CD4-positive, alpha-beta T cell treated with Interleukin-4 for 4 hours (primary cell): Measurements from ENCODE around the gene ZDHHC14.
"Not testable (repeated sequence)": the region's sequence is repeated elsewhere in the genome, so short reads cannot be mapped to it uniquely, and the experiment has no call there.

Experiments used
- DNase-seq: peaks from one replicate; pipeline ENCODE4 v3.0.0-alpha.2; 2020

Gene ZDHHC14

DNA sequence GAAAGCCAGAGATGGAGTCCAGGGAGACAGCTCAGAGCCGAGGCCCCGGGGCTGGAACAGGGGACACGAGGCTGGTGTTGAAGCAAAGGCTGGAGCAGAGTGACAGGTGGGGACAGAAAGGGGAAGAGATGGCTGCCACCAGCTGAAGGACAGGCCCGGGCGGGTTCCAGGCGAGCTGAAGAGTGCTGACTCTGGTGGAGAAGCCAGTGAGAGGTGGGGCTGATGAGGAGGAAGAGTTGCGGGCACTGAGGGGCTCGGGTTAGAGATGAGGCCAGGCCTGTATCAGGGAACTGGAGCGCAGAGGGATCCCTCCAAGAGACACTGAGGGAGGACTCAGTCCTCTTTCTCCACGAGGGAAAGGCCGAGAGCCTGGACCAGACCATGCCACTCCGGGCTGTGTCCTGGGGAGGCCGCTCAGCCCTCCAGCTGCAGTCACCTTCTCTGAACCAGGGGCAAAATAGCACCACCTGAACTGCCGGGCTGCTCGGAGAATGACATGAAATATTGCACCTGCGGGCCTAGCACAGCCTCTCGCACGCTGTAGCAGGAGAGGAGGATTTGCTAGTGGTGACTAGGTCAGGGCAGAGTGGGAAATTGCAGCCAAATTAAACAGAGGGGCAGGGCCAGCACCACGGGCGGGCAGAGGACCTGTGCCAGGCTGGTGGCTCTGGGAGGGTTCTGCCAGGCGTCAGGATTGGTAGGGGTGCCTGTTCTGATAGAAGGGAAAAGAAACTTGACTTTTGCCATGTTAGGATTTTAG is 175.9 kb downstream of the ZDHHC14 start:
- DNase-seq: no peak

DNA sequence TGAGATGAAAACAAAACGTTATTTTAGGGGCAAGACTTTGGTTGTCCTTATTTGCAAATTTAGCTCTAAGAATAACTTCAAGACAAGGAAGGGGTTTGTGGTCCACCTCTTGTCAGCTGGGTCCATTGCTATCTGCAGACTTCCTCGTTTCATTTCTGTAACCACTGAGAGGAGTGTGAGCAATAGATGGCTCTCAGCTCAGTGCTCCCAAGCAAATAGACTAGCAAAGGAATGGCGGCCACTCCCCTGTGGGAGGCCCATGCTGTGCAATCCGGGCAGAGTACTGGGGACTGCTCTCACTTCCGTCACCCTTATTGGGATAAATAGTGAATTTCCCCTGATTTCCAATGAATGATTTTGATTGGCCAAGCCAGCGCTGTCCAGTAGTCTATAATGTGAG is 176.6 kb downstream of the ZDHHC14 start:
- no peak for DNase-seq

DNA sequence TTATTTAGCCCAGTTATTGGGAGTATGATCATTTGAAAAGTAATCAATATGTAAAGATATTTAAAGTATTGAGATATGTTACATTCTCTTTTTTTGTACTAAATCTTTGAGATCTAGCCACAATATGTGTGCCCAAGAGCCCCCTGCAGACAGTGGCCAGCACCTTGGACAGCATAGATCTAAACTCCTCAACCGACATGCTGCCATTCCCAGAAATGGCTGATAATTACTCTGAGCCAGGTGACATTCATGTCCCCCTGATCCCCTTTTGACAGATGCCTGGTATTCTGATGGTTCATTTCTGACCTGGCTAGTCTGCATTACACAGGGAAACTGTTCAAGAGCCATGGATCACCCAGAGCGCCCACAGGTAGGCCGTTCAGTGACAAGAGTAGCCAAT is 177.1 kb downstream of the ZDHHC14 start:
- no peak for DNase-seq

DNA sequence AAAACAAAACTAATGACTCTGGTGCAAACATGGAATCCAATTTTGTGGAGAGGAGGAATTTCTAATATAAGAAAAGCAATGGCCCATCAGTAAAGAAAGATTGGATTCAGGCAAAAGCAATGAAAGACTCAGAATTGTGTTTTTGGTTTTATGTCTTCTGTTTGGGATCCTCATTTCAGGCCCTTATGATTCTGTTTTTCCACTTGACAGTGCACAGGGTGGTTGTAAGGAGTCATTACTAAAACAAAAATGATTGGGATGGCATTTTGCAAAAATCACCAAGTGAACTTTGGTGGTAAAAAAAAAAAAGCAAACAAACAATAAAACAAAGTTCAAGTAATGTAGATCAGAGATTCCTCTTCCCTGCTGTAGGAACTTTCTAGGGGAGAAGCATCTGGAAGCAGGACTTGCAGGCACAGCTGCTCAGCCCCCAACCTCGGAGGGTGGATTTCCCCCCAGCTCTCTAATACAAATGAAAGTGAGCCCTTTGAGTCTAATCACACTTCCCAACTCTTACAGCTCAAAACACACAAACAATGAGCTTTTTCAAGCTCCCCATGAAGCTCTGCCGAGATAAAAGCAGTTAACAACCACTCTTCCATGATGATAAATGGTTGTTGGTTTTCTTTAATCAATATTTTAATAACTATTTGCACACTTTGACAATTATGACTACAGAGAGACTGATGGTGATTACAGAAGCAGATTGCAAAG is 177.7 kb downstream of the ZDHHC14 start:
- no peak for DNase-seq

DNA sequence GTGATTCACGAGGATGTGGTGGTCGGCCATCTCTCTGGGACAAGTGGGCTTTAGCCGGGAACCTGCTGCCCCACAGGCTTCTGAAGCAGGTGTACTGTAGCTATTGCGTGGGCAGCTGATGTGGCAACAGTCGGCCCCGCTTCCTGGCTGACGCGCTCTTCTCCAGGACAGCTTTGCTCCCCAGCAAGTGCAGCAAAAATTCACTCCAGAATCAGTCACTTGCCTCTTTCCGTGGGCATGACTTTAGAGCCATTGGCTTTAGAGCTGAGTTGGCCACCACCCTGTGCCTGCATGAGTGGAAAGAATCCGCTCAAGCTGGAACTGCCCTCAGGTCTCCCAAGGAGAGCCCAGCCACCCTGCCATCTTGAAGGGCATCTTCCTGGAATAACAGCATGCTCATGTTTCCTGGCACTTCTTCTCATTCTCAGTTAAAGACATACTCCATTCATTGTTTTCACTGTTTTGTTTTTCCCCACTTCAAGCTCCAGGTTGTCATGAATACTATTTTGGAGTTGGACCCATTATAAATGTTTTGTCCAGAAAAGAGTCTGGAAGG is 178.3 kb downstream of the ZDHHC14 start:
- DNase-seq: no peak

DNA sequence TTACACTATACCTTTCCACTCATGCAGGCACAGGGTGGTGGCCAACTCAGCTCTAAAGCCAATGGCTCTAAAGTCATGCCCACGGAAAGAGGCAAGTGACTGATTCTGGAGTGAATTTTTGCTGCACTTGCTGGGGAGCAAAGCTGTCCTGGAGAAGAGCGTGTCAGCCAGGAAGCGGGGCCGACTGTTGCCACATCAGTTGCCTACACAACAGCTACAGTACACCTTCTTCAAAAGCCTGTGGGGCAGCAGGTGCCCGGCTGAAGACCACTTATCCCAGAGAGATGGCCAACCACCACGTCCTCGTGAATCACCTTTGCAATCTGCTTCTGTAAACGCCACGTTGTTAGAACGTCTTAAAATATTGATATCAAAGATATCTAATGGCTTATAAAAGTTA is 179.1 kb downstream of the ZDHHC14 start:
- not testable (repeated sequence) for DNase-seq

DNA sequence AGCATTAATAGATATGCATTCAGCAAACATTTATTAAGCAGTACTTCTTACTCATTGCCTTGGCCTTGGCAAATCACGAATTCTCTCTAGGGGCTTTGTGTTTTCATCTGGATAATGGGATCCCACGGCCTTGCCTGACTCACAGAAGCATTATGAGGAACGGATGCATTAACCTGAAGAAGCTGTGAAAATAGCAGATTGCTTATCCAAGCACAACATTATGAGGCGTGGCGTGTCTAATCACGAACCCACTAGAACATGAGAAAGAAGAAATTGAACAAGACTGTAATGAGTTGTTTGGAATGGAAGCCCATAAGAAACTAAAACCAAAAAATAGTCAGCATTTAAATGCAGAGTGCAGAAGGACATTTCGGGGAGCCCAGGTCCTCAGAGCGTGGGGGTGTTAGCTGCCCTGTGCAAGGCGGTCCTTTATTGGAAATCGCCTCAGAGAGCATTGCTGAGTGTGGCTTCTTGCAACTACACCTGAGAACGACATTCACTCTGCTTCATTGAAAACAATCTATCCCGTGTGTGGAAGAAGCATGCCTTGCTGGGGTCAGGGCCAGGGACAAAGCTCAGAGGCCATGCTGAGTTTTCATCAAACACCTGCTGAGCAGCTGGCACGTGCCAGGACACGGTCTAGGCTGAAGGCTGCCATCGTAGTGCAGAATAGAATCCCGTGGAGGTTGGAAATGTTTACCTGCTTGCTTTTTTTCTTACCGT is 179.9 kb downstream of the ZDHHC14 start:
- DNase-seq: no peak

DNA sequence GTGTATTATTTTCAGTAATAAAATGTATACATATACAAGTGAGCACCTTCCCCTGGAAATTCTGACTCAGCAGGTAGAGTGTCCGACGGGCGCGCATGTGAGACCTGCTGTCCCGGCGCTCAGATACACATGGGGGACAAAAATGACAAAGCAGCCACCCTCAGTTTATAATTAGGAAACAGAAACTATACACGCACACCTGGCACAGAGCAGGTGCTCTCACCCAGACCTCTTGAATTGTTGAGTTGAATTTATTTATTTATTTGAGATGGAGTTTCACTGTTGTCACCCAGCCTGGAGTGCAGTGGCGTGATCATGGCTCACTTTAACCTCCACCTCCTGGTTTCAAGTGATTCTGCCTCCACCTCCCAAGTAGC is 180.4 kb downstream of the ZDHHC14 start:
- DNase-seq: no peak

DNA sequence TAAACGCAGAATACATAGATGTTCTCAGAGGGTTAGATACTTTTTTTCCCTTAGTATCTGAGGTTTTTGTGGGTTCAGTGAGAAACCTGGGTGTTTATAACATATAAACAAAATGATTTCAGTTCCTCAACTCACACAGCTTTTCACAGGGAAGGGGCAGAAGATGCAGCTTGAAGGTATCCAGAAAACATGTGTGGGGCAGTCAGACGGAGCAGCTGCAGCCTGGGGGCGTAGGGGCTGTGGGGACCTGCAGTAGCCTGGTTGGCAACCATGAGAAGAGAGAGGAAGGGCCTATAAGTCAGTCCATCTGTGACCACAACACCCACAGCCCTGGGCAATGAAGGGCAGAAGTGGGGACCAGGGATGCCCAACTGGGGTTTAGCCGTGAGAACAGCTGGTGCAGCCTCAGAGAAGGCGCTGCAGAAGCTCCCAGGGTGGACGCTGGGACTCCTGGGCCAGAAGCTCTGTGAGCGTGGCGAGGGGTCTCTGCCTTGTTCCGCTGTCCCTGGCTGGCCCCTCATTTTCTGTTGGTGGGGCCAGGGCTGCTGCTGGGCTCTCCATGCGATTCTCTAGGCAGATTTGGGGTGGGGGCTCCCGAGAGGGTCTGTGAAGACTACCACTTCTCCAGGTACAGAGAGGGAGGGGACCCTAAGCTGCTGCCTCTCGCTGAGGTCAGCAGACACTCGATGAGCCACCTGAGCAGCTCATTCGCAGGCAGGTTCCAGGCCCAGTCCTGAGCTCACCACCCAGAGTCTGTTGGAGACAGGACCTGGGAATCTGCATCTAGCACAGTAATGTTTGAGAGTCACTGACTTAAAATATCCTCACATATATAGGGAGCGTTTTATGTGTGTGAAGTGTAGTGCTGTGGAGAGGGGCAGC is 181.2 kb downstream of the ZDHHC14 start:
- peak; percentile 8 for DNase-seq

DNA sequence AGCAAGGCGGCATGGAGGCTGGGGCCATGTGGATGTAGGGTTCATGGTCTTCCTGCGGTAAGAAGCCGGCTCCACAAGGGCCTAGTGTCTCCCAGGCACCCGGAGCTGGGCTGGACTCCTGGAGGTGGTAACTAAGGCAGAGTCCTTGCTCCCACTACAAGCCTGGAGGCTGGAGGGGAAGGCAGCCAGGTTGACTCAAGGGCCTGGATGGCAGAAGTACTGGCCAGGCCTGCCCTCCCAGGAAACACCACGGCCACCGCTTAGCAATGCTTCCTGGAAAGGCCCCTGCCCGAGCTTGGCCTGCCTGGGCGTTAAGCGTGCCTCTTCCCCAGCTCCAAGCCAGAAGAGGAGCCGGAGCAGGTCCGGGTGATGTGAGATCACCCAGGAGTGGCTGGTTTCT is 182.0 kb downstream of the ZDHHC14 start:
- DNase-seq: no peak

DNA sequence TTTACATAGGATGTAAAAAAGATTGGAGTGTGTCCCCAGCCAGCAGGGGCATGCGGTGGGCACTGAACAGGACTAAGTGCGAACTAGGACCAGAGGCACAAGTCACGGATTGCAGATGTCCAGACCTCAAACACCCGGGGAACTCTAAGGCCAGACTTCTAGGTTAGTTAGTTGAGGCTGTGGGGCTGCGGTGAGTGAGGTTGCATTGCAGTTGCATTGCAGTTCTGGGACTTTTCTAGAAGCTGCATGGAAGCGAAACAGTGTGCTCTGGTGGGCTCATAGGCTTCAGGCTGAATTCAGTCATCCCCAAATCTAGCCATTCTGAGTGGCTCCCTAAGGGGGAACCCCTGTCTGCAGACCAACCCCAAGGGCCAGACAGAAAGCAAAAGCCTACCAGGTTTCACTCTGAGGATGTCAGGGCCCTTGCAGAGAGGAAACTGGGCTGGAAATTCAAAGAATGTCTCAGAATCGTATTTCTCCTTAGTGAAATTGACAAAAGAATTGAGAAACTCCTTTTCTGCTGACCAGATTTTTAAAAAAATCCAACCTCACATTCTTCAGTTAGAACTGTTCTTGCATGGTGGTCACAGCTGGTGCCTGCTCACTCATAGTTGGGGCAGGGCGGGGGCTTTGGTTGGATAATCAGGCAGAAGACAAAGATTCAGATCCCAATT is 182.8 kb downstream of the ZDHHC14 start:
- no peak for DNase-seq

DNA sequence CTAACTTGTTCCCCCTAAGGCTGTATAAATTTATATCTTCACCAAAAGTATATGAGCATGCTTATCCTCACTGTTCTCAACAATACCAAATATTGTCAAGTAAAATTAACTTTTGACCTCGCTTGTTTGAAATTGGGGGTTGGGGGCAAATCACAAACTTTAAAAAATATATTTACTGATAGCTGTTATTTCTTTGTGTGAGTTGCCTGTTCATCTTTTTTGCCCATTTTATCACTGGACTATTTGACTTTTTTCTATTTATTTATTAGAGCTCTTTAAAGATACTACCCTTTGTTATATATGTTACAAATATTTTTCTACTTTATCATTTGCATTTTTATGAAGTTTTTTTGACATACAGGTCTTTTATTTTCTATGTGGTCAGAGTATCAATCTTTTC is 187.7 kb downstream of the ZDHHC14 start:
- DNase-seq: no peak

DNA sequence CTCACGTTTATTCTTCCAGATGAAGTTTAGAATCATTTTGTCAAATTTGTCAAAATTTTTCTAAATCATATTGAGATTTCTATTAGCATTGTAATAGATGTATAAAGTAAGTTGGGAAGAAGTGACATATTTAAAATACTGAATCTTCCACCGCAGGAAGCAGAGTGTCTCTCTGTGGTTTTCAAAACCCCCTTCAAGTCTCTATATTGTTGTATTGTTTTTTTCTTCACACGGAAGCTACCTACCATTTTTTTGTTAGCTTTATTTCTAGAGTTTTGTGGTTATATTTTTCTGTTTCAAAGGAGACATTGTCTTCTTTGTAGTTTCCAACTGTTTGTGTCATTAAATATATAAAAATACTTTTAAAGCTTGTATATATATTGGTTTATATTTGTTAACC is 188.6 kb downstream of the ZDHHC14 start:
- peak; percentile 30 for DNase-seq

DNA sequence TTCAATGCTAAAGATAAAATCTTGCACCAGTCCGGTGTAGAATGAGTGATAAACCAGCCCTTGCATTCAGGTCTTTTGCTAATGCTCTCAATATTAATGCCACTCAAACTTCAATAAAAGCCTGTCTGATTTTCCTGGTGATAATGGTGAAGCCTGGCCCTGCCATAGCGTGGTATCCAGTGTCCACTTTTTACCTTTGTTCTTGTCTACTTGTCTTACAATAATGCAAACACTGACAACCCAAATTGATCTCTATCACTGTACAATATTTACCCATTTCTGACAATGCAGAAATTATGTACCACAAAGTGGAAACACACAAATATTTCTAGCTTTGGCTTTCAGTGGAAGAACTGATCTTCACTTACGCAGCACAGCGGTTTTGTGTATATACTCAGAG is 189.1 kb downstream of the ZDHHC14 start:
- DNase-seq: no peak

DNA sequence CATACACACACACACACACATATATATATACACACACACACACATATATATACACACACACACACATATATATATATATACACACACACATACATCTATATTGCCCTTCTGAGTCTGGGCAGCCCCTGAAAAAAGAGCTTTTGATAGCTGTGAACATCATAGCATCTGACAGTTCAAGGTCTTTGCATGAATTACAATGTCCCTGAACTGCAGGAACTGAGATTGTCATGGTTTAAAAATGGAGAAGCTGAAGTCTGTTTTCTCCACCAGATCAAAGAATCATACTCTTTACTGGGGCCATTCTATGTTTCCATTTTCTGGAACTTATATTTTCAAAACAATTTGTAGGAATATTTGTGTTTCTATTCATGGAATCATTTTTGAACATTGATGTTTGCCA is 189.8 kb downstream of the ZDHHC14 start:
- no peak for DNase-seq

DNA sequence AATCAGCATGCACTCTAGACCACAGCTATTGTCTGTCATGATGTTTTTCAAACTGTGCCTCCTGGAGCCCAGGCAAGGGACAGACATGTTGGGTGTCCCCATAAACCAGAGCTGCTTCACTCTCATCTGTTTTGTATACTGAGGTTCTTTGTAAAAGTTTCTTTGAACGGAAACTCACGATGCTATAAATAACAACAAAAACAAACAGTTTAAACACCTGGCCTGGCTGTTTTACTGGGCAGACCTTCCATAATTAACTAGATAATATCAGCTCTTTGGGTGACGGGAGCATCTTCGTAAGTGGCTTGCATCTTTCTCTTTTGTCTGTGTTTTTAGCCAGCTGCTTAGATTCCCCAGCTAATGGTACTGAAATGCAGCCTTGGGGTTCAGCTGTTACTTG is 190.3 kb downstream of the ZDHHC14 start:
- no peak for DNase-seq

DNA sequence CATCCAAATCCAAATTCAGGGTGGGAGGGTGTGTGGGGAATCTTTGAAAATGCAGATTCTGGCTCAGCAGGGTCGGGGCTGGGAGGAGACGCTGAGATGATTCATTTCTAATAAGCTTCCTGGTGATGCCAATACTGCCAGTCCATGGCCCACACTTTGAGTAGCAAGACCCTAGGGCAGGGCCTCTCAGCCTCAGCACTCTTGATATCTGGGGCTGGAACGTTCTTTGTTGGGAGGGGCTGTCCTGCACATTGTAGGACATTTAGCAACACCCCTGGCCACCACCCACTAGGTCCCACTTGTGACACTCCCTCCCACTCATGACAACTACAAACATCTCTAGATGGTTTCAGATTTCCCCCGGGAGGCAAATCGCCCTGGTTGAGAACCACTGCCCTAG is 191.0 kb downstream of the ZDHHC14 start:
- DNase-seq: no peak

DNA sequence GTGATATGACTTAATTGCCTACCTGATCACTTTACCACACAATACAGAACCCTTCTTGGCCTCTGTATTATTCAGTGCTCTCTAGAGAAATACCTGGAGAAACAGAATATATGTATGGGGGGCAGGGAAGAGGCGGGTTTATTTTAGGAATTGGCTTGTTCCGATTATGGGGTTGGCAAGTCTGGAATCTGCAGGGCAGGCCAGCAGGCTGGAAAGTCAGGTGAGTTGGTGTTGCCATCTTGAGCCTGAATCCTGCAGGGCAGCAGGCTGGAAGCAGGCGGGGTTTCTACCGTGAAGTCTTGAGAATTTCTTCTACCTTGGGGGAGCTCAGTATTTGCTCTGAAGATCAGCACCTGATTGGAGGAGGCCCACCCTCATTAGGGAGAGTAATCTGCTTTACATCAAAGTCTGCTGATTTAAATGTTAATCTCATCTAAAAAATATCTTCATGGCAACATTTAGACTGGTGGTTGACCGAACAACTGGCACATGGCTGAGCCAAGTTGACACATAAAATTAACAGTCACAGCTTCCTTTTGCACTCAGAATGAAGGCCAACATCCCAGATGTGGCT is 193.9 kb downstream of the ZDHHC14 start:
- DNase-seq: no peak

DNA sequence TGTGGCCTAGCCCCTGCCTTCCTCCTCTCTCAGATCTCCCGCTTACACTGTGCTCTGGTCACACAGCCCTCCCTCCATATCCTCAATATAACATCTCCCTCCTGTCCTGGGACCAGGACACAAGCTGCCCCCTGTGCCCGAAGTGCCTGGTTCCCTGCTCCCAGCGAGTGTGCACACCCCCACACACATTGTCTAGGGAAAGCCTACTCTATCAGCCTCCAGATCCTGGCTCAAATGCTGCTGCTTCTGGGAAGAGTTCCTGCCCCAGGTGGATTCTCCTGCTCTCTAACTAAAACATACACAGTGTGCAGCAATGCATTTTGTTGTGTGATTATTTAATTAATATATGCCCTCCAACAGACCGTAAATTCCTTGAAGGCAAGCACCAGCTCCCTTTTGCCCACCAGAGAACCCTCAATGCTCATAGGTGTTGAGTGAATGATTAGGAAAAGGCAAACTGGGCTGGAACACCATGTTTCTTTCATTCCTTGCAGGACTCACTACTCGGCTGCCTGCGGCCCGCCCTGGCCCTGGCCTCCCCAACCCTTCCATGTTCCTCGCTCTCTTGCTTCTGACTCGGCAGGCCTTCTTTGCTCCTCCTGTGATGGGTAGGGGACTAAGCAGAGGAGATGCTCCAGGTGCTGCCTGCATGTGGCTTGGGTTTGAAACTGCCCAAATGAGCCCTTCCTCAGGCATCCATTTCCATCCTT is 194.6 kb downstream of the ZDHHC14 start:
- DNase-seq: no peak

DNA sequence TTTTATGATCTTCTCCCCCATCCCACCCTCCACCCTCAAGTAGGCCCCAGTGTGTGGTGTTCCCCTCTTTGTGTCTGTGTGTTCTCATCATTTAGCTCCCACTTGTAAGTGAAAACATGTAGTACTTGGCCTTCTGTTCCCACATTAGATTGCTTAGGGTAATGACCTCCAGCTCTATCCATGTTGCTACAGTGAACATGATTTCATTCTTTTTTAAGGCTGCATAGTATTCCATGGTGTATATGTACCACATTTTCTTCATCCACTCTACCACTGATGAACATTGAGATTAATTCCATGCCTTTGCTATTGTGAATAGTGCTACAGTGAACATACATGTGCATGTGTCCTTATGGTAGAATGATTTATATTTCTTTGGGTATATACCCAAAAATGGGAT is 196.0 kb downstream of the ZDHHC14 start:
- not testable (repeated sequence) for DNase-seq

DNA sequence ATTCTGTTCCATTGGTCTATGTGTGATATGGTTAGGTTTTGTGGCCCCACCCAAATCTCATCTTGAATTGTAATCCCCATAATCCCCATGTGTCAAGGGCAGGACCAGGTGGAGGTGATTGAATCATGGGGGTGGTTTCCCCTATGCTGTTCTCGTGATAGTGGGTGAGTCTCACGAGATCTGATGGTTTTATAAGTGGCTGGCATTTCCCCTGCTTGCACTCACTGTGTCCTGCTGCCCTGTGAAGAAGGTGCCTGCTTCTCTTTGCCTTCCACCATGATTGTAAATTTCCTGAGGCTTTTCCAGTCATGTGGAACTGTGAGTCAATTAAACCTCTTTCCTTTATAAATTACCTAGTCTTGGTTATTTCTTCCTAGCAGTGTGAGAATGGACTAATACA is 197.5 kb downstream of the ZDHHC14 start:
- not testable (repeated sequence) for DNase-seq
